OCI-LY3 (cell line): ENCODE data around the gene SMO.

Source experiments
- EZH2phosphoT487 ChIP-seq: fragments of 200-600 bp; shearing (Covaris generic); IDR thresholded peaks from 2 replicates; pipeline ENCODE4 v1.6.1; 2018; ENCODE audit warnings: antibody characterized with exemption, mixed run types, low read depth
- TF ChIP-seq, protein P1 (sequence below): fragments of 200-600, 300-600 bp; sonication (generic); IDR thresholded peaks from 2 replicates; pipeline ENCODE4 v1.5.1; 2014; ENCODE audit warnings: antibody characterized with exemption, low read length, low read depth

DNA sequence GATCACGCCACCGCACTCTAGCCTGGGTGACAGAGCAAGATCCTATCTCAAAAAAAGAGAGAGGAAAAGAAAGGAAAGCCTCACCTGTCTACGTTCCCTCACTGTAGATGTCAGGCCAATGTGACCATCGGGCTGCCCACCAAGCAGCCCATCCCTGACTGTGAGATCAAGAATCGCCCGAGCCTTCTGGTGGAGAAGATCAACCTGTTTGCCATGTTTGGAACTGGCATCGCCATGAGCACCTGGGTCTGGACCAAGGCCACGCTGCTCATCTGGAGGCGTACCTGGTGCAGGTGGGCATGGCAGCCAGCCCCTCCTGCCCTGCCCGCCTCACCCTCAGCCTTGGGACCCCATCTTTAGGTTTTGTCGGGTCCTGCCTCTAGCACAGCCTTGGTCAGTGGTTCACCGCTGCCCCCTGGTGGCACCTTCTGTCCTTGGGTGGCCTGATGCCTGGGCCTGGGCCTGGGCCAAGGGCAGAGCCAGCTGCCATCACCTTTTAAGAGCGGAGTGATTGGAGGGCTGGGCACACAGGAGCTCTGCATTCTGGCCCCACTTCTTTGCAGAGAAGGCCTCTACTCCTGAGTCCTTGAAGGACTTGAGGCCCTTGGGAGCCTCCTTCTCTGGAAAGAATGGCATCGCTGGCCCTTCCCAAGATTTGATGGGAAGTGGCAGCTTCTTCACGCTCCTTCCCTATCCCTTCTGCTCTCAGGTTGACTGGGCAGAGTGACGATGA, 22.0 kb downstream of the SMO start:
- TF ChIP-seq, protein P1, sequence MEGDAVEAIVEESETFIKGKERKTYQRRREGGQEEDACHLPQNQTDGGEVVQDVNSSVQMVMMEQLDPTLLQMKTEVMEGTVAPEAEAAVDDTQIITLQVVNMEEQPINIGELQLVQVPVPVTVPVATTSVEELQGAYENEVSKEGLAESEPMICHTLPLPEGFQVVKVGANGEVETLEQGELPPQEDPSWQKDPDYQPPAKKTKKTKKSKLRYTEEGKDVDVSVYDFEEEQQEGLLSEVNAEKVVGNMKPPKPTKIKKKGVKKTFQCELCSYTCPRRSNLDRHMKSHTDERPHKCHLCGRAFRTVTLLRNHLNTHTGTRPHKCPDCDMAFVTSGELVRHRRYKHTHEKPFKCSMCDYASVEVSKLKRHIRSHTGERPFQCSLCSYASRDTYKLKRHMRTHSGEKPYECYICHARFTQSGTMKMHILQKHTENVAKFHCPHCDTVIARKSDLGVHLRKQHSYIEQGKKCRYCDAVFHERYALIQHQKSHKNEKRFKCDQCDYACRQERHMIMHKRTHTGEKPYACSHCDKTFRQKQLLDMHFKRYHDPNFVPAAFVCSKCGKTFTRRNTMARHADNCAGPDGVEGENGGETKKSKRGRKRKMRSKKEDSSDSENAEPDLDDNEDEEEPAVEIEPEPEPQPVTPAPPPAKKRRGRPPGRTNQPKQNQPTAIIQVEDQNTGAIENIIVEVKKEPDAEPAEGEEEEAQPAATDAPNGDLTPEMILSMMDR, result peak; percentile 92
- TF ChIP-seq EZH2phosphoT487, result no peak
